ENCODE measurements around the gene ZC3H12C.
"Not testable (repeated sequence)": the region's sequence is repeated elsewhere in the genome, so short reads cannot be mapped to it uniquely, and the experiment has no call there.

ZC3H12C gene

DNA sequence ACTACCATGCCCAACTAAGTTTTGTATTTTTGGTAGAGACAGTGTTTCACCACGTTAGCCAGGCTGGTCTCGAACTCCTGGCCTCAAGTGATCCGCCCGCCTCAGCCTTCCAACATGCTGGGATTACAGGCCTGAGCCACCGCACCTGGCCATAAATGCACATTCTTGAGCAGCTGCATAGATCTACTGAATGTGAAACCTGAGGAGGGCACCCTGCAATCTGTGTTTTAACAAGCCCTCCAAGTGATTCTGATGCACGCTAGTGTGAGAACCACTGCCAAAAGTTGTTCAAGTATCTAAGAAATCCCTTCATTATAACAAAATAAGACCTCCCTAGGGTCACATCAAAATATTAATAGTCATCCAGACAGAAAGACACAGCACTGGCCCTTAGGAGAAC is 113.9 kb downstream of the ZC3H12C start:
- in situ Hi-C loops (cut with HindIII; ENCODE audit: low sequenced_read_pairs) = no loop called here
- no peak for DNase-seq (ENCODE audit: low read depth)
- no peak overlapping the region for H3K4me3 ChIP-seq (ENCODE audit: low read depth, low read length)
- TF ChIP-seq, protein P1, sequence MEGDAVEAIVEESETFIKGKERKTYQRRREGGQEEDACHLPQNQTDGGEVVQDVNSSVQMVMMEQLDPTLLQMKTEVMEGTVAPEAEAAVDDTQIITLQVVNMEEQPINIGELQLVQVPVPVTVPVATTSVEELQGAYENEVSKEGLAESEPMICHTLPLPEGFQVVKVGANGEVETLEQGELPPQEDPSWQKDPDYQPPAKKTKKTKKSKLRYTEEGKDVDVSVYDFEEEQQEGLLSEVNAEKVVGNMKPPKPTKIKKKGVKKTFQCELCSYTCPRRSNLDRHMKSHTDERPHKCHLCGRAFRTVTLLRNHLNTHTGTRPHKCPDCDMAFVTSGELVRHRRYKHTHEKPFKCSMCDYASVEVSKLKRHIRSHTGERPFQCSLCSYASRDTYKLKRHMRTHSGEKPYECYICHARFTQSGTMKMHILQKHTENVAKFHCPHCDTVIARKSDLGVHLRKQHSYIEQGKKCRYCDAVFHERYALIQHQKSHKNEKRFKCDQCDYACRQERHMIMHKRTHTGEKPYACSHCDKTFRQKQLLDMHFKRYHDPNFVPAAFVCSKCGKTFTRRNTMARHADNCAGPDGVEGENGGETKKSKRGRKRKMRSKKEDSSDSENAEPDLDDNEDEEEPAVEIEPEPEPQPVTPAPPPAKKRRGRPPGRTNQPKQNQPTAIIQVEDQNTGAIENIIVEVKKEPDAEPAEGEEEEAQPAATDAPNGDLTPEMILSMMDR (IDR thresholded peaks at IDR 0.05; ENCODE audit: low read depth, low read length, missing control alignments) = no peak

DNA sequence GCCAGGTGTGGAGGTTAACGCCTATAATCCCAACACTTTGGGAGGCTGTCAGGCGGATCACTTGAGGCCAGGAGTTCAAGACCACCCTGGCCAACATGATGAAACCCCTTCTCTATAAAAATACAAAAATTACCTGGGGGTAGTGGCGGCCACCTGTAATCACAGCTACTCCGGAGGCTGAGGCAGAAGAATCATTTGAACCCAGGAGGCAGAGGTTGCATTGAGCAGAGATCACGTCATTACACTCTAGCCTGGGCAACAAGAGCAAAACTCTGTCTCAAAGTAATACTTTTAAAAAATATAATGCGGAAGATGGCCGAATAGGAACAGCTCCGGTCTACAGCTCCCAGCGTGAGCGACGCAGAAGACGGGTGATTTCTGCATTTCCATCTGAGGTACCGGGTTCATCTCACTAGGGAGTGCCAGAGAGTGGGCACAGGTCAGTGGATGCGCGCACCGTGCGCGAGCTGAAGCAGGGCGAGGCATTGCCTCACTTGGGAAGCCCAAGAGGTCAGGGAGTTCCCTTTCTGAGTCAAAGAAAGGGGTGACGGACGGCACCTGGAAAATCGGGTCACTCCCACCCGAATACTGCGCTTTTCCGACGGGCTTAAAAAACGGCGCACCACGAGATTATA is 115.6 kb downstream of the ZC3H12C start:
- DNase-seq (ENCODE audit: low read depth); H3K4me3 ChIP-seq (ENCODE audit: low read depth, low read length); in situ Hi-C loops (cut with HindIII; ENCODE audit: low sequenced_read_pairs): not testable (repeated sequence)

DNA sequence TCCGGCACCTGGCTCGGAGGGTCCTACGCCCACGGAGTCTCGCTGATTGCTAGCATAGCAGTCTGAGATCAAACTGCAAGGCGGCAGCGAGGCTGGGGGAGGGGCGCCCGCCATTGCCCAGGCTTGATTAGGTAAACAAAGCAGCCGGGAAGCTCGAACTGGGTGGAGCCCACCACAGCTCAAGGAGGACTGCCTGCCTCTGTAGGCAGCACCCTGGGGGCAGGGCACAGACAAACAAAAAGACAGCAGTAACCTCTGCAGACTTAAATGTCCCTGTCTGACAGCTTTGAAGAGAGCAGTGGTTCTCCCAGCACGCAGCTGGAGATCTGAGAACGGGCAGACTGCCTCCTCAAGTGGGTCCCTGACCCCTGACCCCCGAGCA is 116.1 kb downstream of the ZC3H12C start:
- H3K4me3 ChIP-seq (ENCODE audit: low read depth, low read length); in situ Hi-C loops (cut with HindIII; ENCODE audit: low sequenced_read_pairs); DNase-seq (ENCODE audit: low read depth): not testable (repeated sequence)

DNA sequence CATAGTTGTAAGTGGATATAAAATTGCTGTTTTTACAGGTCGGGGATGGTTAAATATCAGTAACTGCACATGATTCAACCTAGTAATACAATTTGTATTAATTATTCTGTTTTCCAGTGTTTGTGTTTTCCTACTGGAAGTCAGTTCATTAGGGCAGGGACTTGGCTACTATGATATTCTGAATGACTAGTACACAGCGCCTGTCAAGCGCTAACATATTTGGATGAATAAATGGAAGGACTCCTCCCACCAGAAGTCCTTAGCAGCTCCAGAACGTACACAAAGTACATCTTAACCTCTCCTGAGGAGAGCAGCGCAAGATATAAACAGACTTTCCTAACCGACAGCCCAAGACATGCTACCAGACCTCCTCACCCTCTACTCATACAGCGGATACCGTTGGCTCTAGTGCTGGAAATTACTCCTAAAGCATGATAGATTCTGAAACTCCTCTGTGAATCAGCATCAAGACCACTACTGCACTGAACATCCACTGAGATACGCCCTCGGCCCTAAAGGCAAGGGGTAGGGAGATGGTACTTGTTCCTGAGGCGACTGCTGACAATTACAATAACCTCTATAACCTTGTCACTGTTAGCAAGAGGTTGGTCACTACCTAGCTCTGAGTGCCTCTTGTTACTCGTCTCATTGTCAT is 124.2 kb downstream of the ZC3H12C start:
- in situ Hi-C loops (cut with HindIII; ENCODE audit: low sequenced_read_pairs) = no loop called here
- DNase-seq (ENCODE audit: low read depth) = no peak
- no peak overlapping the region for H3K4me3 ChIP-seq (ENCODE audit: low read depth, low read length)
- TF ChIP-seq, protein P1 (IDR thresholded peaks at IDR 0.05; ENCODE audit: low read depth, low read length, missing control alignments) = no peak

DNA sequence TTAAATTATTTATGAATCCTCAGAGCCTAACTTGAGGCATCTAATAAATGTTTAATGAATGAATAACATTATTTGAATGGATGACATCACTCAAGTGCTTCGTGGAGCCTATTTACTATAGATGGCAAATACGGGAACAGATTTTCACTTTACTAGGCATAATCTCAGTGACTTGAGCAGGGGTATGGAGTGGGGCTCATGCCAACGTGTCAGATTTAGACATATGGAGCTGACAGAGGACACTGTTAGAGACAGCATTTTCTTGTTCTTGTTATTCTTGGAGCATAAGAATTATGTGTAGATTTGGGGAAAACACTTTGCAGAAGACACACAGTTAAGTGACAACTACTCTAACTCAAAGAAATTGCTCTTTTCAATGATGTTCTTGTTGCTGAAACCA is 124.7 kb downstream of the ZC3H12C start:
- H3K4me3 ChIP-seq (ENCODE audit: low read depth, low read length) = no peak overlapping the region
- no peak for DNase-seq (ENCODE audit: low read depth)
- in situ Hi-C loops (cut with HindIII; ENCODE audit: low sequenced_read_pairs) = no loop called here
- TF ChIP-seq, protein P1 (IDR thresholded peaks at IDR 0.05; ENCODE audit: low read depth, low read length, missing control alignments) = no peak

DNA sequence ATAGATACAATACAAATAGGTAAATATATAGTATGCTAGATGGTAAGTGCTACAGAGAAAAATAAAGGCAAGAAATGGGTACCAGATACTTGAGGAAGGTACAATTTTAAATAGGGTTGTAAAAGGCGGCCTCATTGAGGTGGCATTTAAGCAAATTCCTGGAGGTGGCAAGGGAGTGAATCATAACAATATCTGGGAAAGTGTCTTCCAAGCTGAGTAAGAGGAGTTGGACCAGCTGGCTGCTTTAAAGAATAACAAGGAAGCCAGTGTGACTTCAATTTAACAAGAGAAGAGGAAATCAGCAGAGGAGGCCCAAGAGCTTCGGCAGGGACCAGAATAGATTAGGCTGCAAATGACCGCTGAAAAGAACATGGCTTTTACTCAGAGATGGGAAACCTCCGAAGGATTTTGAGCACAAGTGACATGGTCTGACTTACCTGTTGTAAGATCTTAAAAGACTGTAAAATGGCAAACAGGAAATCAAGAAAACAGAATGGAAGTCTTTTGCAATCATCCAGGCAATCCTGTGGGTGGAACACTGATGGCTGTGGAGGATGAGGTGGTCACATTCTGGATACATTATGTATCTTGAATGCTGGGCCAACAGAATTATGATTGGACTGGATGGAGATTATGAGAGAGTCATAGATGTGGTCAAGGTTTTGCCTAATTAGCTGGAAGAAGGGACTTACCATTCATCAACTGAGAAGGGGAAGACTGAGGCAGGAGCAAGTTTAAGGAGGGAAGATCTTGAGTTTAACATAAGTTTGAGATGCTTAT is 126.0 kb downstream of the ZC3H12C start:
- in situ Hi-C loops (cut with HindIII; ENCODE audit: low sequenced_read_pairs) = no loop called here
- H3K4me3 ChIP-seq (ENCODE audit: low read depth, low read length) = no peak overlapping the region
- TF ChIP-seq, protein P1 (IDR thresholded peaks at IDR 0.05; ENCODE audit: low read depth, low read length, missing control alignments) = no peak
- no peak for DNase-seq (ENCODE audit: low read depth)

Measured in astrocyte of the cerebellum (primary cell).